HG02623 (cell line): ENCODE results near the gene ZFP3.
"Not testable (repeated sequence)": the region's sequence is repeated elsewhere in the genome, so short reads cannot be mapped to it uniquely, and the experiment has no call there.

Source experiments
- ATAC-seq: cut with Tn5 transposase; IDR thresholded peaks from one replicate; pipeline ENCODE4 v1.9.1; 2021; ENCODE audit warnings: moderate library complexity; ENCODE audit not compliant: unreplicated experiment

ZFP3 gene

DNA sequence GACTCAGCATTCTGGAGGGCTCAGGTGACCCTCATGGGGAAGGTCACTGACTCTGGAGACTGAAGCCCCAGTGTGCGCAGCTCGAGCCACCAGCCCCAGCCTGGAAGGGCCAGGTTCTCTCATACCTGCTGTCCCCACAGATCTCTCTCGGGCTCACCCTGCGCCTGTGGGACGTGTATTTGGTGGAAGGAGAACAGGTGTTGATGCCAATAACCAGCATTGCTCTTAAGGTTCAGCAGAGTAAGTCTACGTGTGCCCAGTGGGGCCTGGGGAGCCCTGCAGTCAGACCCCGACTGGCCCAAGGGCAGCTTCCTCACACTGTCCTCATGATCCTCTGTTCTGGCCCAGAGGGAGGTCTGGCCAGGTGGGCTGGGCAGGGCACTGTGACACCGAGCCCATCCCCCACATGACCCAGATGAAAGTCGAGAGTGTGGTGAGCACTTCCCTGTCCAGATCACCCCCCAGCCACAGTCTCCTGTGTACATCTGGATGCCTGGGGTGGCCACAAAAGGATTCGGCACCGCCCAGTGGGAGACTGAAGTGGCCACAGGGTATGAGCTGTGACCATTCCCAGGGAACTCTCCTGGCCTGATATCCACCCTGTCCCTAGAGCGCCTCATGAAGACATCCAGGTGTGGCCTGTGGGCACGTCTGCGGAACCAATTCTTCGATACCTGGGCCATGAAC lies 59.4 kb downstream of the ZFP3 start:
- not testable (repeated sequence) for ATAC-seq

DNA sequence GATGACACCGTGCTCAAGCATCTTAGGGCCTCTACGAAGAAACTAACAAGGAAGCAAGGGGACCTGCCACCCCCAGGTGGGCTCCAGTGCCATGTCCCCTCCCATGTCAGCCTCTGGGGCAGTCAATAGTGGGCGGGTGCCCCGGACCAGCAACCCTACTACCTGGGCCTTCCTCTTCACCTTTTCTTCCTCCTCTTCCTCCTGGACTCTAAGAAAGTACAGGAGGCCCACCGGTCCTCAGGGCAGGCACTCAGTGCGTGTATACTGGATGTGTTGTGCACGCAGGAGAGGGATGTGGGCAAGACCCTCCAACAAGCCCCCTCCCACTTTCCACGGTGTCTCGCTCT lies 59.9 kb downstream of the ZFP3 start:
- not testable (repeated sequence) for ATAC-seq

DNA sequence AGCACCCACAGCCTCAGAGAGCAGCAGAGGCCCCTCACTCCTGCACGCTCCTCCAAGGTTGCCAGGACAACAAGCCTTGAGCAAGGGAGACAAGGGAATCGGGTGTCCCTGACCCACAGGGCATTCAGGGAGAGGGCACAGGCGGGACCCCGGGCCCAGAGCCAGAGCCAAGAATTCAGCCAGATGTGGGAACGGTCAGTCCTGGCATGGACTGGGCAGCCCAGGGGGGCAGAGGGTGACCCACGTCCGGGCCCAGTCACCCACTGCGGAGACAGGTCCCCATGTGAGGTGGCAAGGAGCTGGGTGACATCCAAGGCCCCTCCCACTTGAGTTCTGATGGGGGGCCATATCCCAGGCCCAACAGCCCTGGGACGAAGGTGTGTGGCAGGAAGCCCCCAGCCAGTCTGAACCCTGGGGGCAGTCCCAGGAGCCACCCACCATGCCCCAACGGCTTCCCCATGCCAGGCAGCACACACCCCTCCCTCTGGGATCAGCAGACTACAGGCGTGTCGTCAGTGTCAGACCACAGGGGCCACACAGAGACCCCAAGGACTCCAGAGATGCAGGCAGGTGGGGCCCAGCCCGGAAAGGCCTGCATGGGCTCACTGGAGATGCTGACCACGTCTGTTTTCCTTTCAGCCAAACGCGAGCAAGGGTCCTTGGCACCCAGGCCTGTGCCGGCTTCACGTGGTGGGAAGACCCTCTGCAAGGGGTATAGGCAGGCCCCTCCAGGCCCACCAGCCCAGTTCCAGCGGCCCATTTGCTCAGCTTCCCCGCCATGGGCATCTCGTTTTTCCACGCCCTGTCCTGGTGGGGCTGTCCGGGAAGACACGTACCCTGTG lies 60.6 kb downstream of the ZFP3 start:
- no peak for ATAC-seq

DNA sequence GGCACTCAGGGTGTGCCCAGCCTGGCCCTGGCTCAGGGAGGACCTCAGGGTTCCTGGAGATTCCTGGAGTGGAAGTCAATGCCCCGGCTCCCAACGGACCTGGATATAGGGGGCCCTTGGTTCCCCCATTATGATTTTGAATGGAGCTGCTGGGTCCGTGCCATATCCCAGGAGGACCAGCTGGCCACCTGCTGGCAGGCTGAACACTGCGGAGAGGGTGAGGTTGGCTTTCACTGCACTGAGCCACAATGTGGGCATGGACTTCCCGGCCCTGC lies 61.1 kb downstream of the ZFP3 start:
- ATAC-seq: no peak

DNA sequence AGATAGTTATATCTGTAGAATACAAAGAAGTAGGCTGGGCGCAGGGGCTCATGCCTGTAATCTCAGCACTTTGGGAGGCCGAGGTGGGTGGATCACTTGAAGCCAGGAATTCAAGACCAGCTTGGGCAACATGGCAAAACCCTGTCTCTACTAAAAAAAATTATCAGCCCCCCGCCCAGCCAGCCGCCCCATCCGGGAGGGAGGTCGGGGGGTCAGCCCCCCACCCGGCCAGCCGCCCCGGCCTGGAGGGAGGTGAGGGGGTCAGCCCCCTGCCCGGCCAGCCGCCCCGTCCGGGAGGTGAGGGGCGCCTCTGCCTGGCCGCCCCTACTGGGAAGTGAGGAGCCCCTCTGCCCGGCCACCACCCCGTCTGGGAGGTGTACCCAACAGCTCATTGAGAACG lies 64.6 kb downstream of the ZFP3 start:
- not testable (repeated sequence) for ATAC-seq
